Peyer's patch (tissue), 4 donors: Measurements from ENCODE around the gene HDAC4. TPM values are rescaled to one million over a fixed set of nuclear protein-coding genes. Genes with fewer than 3 reads are reported as not detected.

Experiments
- DNase-seq, 3 donors: peaks; one replicate each; pipeline ENCODE4 v3.0.0-alpha.2; 2017 to 2019
- H3K27ac ChIP-seq, 4 donors: fragments of 200-600 bp; sonication (generic); one replicate each; pipeline ENCODE4 v1.5.1; 2016 to 2019
- H3K27me3 ChIP-seq, 2 donors: fragments of 200-600 bp; sonication (generic); one replicate each; pipeline ENCODE4 v1.5.1; 2019
- H3K36me3 ChIP-seq, 3 donors: fragments of 200-600 bp; sonication (generic); one replicate each; pipeline ENCODE4 v1.5.1; 2016 to 2019
- H3K4me1 ChIP-seq, 4 donors: fragments of 200-600 bp; sonication (generic); one replicate each; pipeline ENCODE4 v1.5.1; 2016 to 2019
- H3K4me3 ChIP-seq, 4 donors: fragments of 200-600 bp; sonication (generic); 1 replicate in 3 of 4; 2 replicates in 1 of 4; pipeline ENCODE4 v1.5.1; 2016 to 2019; ENCODE audit warnings: mild to moderate bottlenecking in 1 of 4
- H3K9me3 ChIP-seq, 4 donors: fragments of 200-600 bp; sonication (generic); one replicate each; pipeline ENCODE4 v1.5.1; 2016 to 2019; ENCODE audit warnings: mild to moderate bottlenecking in 1 of 4
- CTCF ChIP-seq, 6 experiments: fragments of 450-650 bp in 4 of 6; fragments of 200-600 bp in 2 of 6; sonication (generic) in 1 of 6; IDR thresholded peaks; one replicate each; pipeline ENCODE4 v1.5.1; 2017 to 2019; ENCODE audit warnings: antibody characterized with exemption in 6 of 6, mild to moderate bottlenecking in 3 of 6, moderate library complexity in 1 of 6
- POLR2A ChIP-seq, 2 donors: fragments of 450-650 bp; IDR thresholded peaks; one replicate each; pipeline ENCODE4 v1.5.1; 2017; ENCODE audit warnings: antibody characterized with exemption in 2 of 2, mild to moderate bottlenecking in 2 of 2, moderate library complexity in 2 of 2
- total RNA-seq, 4 donors: library from RNA; depleted of rRNA; stranded (reverse); fragments of >200 nt; gene quantifications; one replicate each; pipeline ENCODE4 v1.1.0, GENCODE V29; 2016

The HDAC4 gene
- total RNA-seq, 4 donors from 2014 or later, result 28.9 to 198 (median 102) TPM

GRCh38 chr2:239140346-239141020 is 260.3 kb downstream of the HDAC4 start:
- TF ChIP-seq POLR2A (IDR thresholded peaks at IDR 0.05) (no peak), CTCF (IDR thresholded peaks at IDR 0.05) (no peak)

GRCh38 chr2:239139566-239139965 is 261.3 kb downstream of the HDAC4 start:
- Histone ChIP-seq H3K4me1 (no peaks in the 10 kb centered on the region), H3K36me3 (peaks cover 0 to 60% (median 0%) of the 10 kb centered on the region in 3 donors), H3K9me3 (no peaks in the 10 kb centered on the region), H3K4me3 (no peak overlapping the region), H3K27ac (no peak overlapping the region), H3K27me3 (no peaks in the 10 kb centered on the region)
- no peak for TF ChIP-seq POLR2A (IDR thresholded peaks at IDR 0.05)
- TF ChIP-seq CTCF (IDR thresholded peaks at IDR 0.05), result no peak
- DNase-seq, result no peak

More at GRCh38 chr2:239140346-239141020, 260.3 kb downstream of the HDAC4 start:
- Histone ChIP-seq H3K4me3 (no peak overlapping the region), H3K27ac (no peak overlapping the region), H3K4me1 (no peaks in the 10 kb centered on the region), H3K36me3 (peaks cover 0 to 63% (median 0%) of the 10 kb centered on the region in 3 donors), H3K9me3 (no peaks in the 10 kb centered on the region), H3K27me3 (no peaks in the 10 kb centered on the region)
- DNase-seq, result no peak

GRCh38 chr2:239139101-239139500 is 261.7 kb downstream of the HDAC4 start:
- no peak overlapping the region for H3K27ac ChIP-seq
- TF ChIP-seq POLR2A (IDR thresholded peaks at IDR 0.05), result no peak
- TF ChIP-seq CTCF (IDR thresholded peaks at IDR 0.05), result no peak
- no peaks in the 10 kb centered on the region for H3K27me3 ChIP-seq
- peaks cover 0 to 63% (median 0%) of the 10 kb centered on the region in 3 donors for H3K36me3 ChIP-seq
- no peak for DNase-seq
- H3K9me3 ChIP-seq, result no peaks in the 10 kb centered on the region
- H3K4me3 ChIP-seq, result no peak overlapping the region
- H3K4me1 ChIP-seq, result no peaks in the 10 kb centered on the region

GRCh38 chr2:239138610-239139009 is 262.2 kb downstream of the HDAC4 start:
- Histone ChIP-seq H3K4me3 (no peak overlapping the region), H3K36me3 (peaks cover 0 to 63% (median 0%) of the 10 kb centered on the region in 3 donors), H3K4me1 (no peaks in the 10 kb centered on the region), H3K27ac (no peak overlapping the region), H3K27me3 (no peaks in the 10 kb centered on the region), H3K9me3 (no peaks in the 10 kb centered on the region)
- no peak for DNase-seq
- TF ChIP-seq CTCF (IDR thresholded peaks at IDR 0.05) (no peak), POLR2A (IDR thresholded peaks at IDR 0.05) (no peak)

- no peak for DNase-seq
- Histone ChIP-seq H3K36me3 (peaks cover 0 to 64% (median 0%) of the 10 kb centered on the region in 3 donors), H3K4me1 (no peaks in the 10 kb centered on the region), H3K27ac (no peak overlapping the region), H3K27me3 (no peaks in the 10 kb centered on the region), H3K4me3 (no peak overlapping the region), H3K9me3 (no peaks in the 10 kb centered on the region)
- TF ChIP-seq CTCF (IDR thresholded peaks at IDR 0.05) (no peak), POLR2A (IDR thresholded peaks at IDR 0.05) (no peak)
Observed at GRCh38 chr2:239137898-239138283, 262.9 kb downstream of the HDAC4 start.
